Esophagus squamous epithelium (tissue), 5 donors: Measurements from ENCODE around the gene SH3PXD2B. TPM values are rescaled to one million over a fixed set of nuclear protein-coding genes. Genes with fewer than 3 reads are reported as not detected.
A peak's percentile ranks its signal among the peaks of the same experiment; 100 is the strongest.
"Not testable (repeated sequence)": the region's sequence is repeated elsewhere in the genome, so short reads cannot be mapped to it uniquely, and the experiment has no call there.

Experiments used
- DNase-seq: peaks from one replicate; lab custom pipeline; 2025; lab: John Stamatoyannopoulos, UW
- H3K27ac ChIP-seq, 4 donors: fragments of 200-600 bp; sonication (generic); one replicate each; pipeline ENCODE4 v1.5.1; 2016 to 2019; ENCODE audit warnings: mild to moderate bottlenecking in 1 of 4
- H3K27me3 ChIP-seq, 4 donors: fragments of 200-600 bp; sonication (generic); 1 replicate in 3 of 4; 2 replicates in 1 of 4; pipeline versions ENCODE4 v1.5.1 to v1.6.0; 2017 to 2021; ENCODE audit warnings: antibody characterized with exemption in 1 of 4
- H3K36me3 ChIP-seq, 3 donors: fragments of 200-600 bp; sonication (generic); one replicate each; pipeline ENCODE4 v1.5.1; 2016 to 2019
- H3K4me1 ChIP-seq, 3 donors: fragments of 200-600 bp; sonication (generic); one replicate each; pipeline ENCODE4 v1.5.1; 2017 to 2019
- H3K4me3 ChIP-seq, 4 donors: fragments of 200-600 bp; sonication (generic); 1 replicate in 3 of 4; 2 replicates in 1 of 4; pipeline ENCODE4 v1.5.1; 2016 to 2019; ENCODE audit warnings: mild to moderate bottlenecking in 2 of 4, moderate library complexity in 1 of 4
- H3K9me3 ChIP-seq, 3 donors: fragments of 200-600 bp; sonication (generic); one replicate each; pipeline ENCODE4 v1.5.1; 2016 to 2019
- POLR2A ChIP-seq, 4 donors: fragments of 450-650 bp; IDR thresholded peaks; one replicate each; pipeline ENCODE4 v1.6.1; 2017; ENCODE audit warnings: antibody characterized with exemption in 4 of 4, mild to moderate bottlenecking in 4 of 4, moderate library complexity in 3 of 4
- WGBS, 2 donors: methylation state at CpG; one replicate each; pipeline ENCODE4 v1.1.5; 2018; 5-methylcytosine and 5-hydroxymethylcytosine counted together
- intact Hi-C: fragments of 100-400 bp; cut with DNase I; formaldehyde crosslinking; loops from one replicate; pipeline ENCODE4 v1.15.0; 2022
- total RNA-seq, 4 donors: library from RNA; depleted of rRNA; stranded (reverse); fragments of >200 nt; gene quantifications; one replicate each; pipeline ENCODE4 v1.1.0, GENCODE V29; 2016
- TF ChIP-seq, protein P1 (sequence below), 6 experiments: fragments of 450-650 bp in 4 of 6; fragments of 200-600 bp in 2 of 6; sonication (generic) in 2 of 6; IDR thresholded peaks; one replicate each; pipeline ENCODE4 v1.5.1; 2016 to 2019; ENCODE audit warnings: antibody characterized with exemption in 6 of 6, mild to moderate bottlenecking in 4 of 6, moderate library complexity in 4 of 6
- donor health status: DM: yes; HTN: yes; CAD: no.

The SH3PXD2B gene
- total RNA-seq, 4 donors from 2014 or later, result 7.1 to 22.1 (median 13.8) TPM

DNA sequence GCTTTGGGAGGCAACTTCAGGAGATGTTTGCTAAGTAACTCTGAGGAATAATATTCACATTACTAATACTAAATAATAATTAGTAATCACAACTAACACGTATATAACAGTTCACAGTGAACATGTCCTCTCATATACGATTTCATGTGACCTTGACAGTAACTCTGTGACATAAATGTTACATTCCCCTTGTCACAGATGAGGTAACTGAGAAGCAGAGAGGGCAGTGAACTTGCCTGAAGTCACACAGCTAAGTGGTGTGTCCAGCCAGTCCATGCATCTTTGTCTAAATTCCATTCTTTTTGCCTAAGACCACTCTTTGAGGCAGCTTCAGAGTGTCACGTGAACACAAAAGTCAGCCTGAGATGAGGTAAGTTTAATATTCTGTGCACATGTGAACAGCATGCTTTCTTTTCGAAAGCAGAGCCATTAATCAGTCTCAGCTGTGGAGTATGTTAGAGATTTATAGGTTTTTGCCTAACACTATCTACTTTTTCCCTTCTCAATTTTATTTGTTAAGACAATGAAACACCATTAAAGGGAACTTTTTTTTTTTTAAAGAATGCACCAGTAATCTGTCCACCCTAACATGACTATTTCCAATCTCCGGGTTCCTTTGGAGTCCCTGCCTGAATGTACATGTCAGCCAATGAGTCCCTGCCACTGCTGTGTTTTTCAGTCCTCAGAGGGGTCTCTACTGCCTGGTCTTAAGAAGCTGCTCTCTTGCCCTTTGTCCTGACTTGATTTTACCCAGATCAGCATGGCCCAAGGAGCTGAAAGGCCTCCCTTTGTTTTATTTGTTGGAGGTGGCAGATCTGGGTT is 43.5 kb downstream of the SH3PXD2B start:
- no peak for DNase-seq
- Histone ChIP-seq H3K4me3 (no peak overlapping the region), H3K4me1 (peaks cover 38 to 70% (median 46%) of the 10 kb centered on the region in 3 donors), H3K27me3 (no peaks in the 10 kb centered on the region), H3K9me3 (no peaks in the 10 kb centered on the region), H3K27ac (peak overlapping the region; percentile 46 to 93 (median 83)), H3K36me3 (peaks cover 0 to 6% (median 0%) of the 10 kb centered on the region in 3 donors)
- 68 to 75% methylated on average over 5 of the region's 5 CpGs for WGBS, 2 donors
- intact Hi-C loops, result no loop called here
- TF ChIP-seq POLR2A (IDR thresholded peaks at IDR 0.05), result no peak

DNA sequence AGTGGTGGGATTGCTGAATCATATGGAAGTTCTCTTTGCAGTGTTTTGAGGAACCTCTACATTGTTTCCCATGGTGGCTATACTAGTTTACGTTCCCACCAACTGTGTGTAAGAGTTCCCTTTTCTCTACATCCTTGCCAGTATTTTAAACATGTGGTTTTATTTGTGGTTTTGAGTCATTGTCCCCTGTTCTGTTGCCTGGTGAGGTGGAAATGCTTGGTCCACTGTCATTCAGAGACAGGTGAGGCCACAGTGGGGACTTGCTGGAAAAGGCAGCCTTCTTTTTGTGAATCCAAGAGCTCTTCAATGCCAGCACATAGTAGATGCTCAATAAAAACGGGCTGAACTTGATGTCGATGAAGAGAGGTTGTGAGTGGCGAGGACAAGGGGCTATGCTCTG is 44.2 kb downstream of the SH3PXD2B start:
- H3K36me3 ChIP-seq, result peaks cover 0 to 13% (median under 1%) of the 10 kb centered on the region in 3 donors
- H3K27ac ChIP-seq, result peak overlapping the region in 3 of 4 donors; percentile 80 to 93 (median 86)
- peaks cover 37 to 67% (median 42%) of the 10 kb centered on the region in 3 donors for H3K4me1 ChIP-seq
- DNase-seq, result no peak
- H3K9me3 ChIP-seq, result no peaks in the 10 kb centered on the region
- no peak overlapping the region for H3K4me3 ChIP-seq
- intact Hi-C loops, result no loop called here
- H3K27me3 ChIP-seq, result no peaks in the 10 kb centered on the region
- TF ChIP-seq POLR2A (IDR thresholded peaks at IDR 0.05), result peak in 1 of 4 donors; percentile 8
- TF ChIP-seq, protein P1, sequence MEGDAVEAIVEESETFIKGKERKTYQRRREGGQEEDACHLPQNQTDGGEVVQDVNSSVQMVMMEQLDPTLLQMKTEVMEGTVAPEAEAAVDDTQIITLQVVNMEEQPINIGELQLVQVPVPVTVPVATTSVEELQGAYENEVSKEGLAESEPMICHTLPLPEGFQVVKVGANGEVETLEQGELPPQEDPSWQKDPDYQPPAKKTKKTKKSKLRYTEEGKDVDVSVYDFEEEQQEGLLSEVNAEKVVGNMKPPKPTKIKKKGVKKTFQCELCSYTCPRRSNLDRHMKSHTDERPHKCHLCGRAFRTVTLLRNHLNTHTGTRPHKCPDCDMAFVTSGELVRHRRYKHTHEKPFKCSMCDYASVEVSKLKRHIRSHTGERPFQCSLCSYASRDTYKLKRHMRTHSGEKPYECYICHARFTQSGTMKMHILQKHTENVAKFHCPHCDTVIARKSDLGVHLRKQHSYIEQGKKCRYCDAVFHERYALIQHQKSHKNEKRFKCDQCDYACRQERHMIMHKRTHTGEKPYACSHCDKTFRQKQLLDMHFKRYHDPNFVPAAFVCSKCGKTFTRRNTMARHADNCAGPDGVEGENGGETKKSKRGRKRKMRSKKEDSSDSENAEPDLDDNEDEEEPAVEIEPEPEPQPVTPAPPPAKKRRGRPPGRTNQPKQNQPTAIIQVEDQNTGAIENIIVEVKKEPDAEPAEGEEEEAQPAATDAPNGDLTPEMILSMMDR (IDR thresholded peaks at IDR 0.05), result no peak
- 66 to 70% methylated on average over 4 of the region's 4 CpGs for WGBS, 2 donors

DNA sequence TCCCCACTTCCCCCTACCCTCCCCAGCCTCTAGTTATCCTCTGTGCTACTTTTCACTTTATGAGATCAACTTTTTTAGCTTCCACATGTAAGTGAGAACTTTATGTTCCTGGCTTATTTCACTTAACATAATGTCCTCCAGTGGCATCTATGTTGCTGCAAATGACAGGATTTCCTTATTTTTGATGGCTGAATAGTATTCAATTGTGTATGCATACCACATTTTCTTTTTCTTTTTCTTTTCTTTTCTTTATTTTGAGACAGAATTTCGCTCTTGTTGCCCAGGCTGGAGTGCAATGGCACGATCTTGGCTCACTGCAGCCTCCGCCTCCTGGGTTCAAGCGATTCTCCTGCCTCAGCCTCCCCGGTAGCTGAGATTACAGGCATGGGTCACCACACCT is 44.8 kb downstream of the SH3PXD2B start:
- H3K27me3 ChIP-seq, intact Hi-C loops, DNase-seq, H3K9me3 ChIP-seq, H3K4me3 ChIP-seq: not testable (repeated sequence)
- peaks cover 0 to 20% (median 4%) of the 10 kb centered on the region in 3 donors for H3K36me3 ChIP-seq
- peaks cover 30 to 67% (median 35%) of the 10 kb centered on the region in 3 donors for H3K4me1 ChIP-seq
- WGBS, 2 donors, result 85 to 96% methylated on average over 5 of the region's 5 CpGs
- H3K27ac ChIP-seq, result peak overlapping the region in 3 of 4 donors; percentile 18 to 93 (median 86)

DNA sequence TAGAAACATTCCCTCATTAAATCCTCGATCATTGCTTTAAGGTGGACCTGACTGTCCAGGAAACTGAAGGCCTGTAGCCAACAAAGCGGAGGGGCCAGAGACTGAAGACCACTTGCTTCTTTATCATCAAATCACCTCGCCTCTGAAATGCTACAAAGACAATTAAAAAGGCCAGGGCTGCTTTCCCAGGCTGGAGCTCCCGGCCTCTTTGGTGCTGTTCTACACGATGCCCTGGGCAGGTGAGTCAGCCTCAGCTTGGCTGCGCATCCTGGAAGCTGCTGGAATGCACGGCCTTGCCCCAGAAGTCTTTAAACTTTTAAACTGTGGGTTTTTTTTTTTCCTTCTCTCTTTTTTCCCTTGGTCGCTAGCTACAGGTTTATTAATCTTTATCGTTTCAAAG is 46.5 kb downstream of the SH3PXD2B start:
- H3K27ac ChIP-seq, result peak overlapping the region in 3 of 4 donors; percentile 36 to 57 (median 50)
- intact Hi-C loops, result no loop called here
- TF ChIP-seq, protein P1 (IDR thresholded peaks at IDR 0.05), result no peak
- TF ChIP-seq POLR2A (IDR thresholded peaks at IDR 0.05), result no peak
- WGBS, 2 donors, result 33 to 47% methylated on average over 8 to 9 of the region's 9 CpGs
- H3K27me3 ChIP-seq, result no peaks in the 10 kb centered on the region
- H3K36me3 ChIP-seq, result peaks cover 0 to 27% (median 4%) of the 10 kb centered on the region in 3 donors
- no peak overlapping the region for H3K4me3 ChIP-seq
- H3K4me1 ChIP-seq, result peaks cover 24 to 67% (median 27%) of the 10 kb centered on the region in 3 donors
- no peaks in the 10 kb centered on the region for H3K9me3 ChIP-seq
- no peak for DNase-seq

DNA sequence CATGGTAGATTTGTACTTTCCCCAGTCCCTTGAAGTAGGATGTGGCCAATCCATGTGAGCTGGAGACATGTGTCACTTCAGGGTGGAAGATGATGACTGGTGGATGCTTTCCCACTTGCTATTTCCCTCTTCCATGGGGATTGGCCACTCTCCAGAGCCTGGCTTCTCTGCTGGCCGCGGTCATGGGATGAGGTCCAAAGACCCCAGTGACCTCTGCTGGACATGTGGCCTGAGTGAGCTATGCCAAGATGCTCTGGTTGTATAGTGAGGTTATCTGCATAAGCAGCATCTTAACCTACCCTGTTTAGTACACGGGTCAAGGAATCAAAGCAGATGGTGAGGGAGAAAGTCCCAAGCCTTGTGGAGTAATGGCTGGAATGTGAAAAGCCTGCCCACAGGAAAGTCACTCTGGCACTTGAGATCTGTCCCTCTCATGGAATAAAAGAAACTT is 47.1 kb downstream of the SH3PXD2B start:
- Histone ChIP-seq H3K9me3 (no peaks in the 10 kb centered on the region), H3K4me1 (peaks cover 24 to 67% (median 25%) of the 10 kb centered on the region in 3 donors), H3K27me3 (no peaks in the 10 kb centered on the region), H3K4me3 (no peak overlapping the region), H3K27ac (peak overlapping the region in 3 of 4 donors; percentile 36 to 57 (median 50)), H3K36me3 (peaks cover 0 to 33% (median 4%) of the 10 kb centered on the region in 3 donors)
- TF ChIP-seq POLR2A (IDR thresholded peaks at IDR 0.05), result no peak
- TF ChIP-seq, protein P1 (IDR thresholded peaks at IDR 0.05), result no peak
- 29 to 69% methylated on average over 2 to 3 of the region's 3 CpGs for WGBS, 2 donors
- DNase-seq, result no peak
- intact Hi-C loops, result no loop called here
